ENCODE measurements around the gene FRMPD4. TPM values are rescaled to one million over a fixed set of nuclear protein-coding genes. Genes with fewer than 3 reads are reported as not detected.

FRMPD4 gene
- total and polyA plus RNA-seq, 2 experiments from 2014 or later = 0.19 to 0.80 TPM

GRCh38 chrX:12309744-12310076 lies 171.4 kb downstream of the FRMPD4 start:
- DNase-seq (ENCODE audit: low spot score) = peak; percentile 17
- Histone ChIP-seq H3K4me2 (peak overlapping the region; percentile 61), H2AFZ (no peak overlapping the region; the same call in 1 of the 2 replicates), H3K9me2 (ENCODE audit: insufficient read depth) (no peaks in the 10 kb centered on the region), H3K36me3 (ENCODE audit: insufficient read depth) (no peaks in the 10 kb centered on the region), H3K4me3 (0 out of 2 replicates have a peak overlapping the region, but pooled peaks have one; percentile 33), H3K27ac (ENCODE audit: low read depth) (peak overlapping the region; percentile 88), H3K4me1 (ENCODE audit: insufficient read depth) (peaks cover 10% of the 10 kb centered on the region), H4K20me1 (replicated peaks; ENCODE audit: insufficient read depth) (no peaks in the 10 kb centered on the region), H3F3A (replicated peaks; ENCODE audit: low read depth) (no peaks in the 10 kb centered on the region), H3K27me3 (ENCODE audit: insufficient read depth) (no peaks in the 10 kb centered on the region), H3K79me2 (replicated peaks; ENCODE audit: insufficient read depth) (no peaks in the 10 kb centered on the region)
- Mint-ChIP-seq H3K27ac (no peak overlapping the region; the same call in 1 of the 2 replicates), H3K27me3 (ENCODE audit: insufficient read depth, low read depth, poor library complexity) (no peaks in the 10 kb centered on the region), H3K9me3 (peaks cover 5% of the 10 kb centered on the region; the same call in 2 of the 3 replicates), H3K4me1 (peaks cover 19% of the 10 kb centered on the region; the same call in 2 of the 3 replicates), H3K36me3 (ENCODE audit: low read depth) (no peaks in the 10 kb centered on the region), H3K4me3 (no peak overlapping the region)
- TF ChIP-seq ETS1 (IDR thresholded peaks at IDR 0.05) (no peak), STAT1 (IDR thresholded peaks at IDR 0.05; ENCODE audit: unreplicated experiment) (no peak), NANOG (IDR thresholded peaks at IDR 0.05; ENCODE audit: borderline replicate concordance) (no peak), REST (IDR thresholded peaks at IDR 0.05; ENCODE audit: unreplicated experiment) (no peak), POLR2AphosphoS5 (IDR thresholded peaks at IDR 0.05; ENCODE audit: low read depth) (no peak), ZNF331 (CRISPR knock-in tag; IDR thresholded peaks at IDR 0.05; ENCODE audit: low read depth) (no peak), ZNF462 (CRISPR knock-in tag; IDR thresholded peaks at IDR 0.05) (no peak), ZNF114 (CRISPR knock-in tag; IDR thresholded peaks at IDR 0.05) (no peak)
- no peak; the same call in 2 of the 3 replicates for ATAC-seq

All from GM23338 (cell line).